Adrenal gland (tissue), 5 donors: Measurements from ENCODE around the gene ANXA8.

ENCODE experiments used
- POLR2A ChIP-seq, 2 donors: fragments of 450-650 bp; IDR thresholded peaks; one replicate each; pipeline ENCODE4 v1.6.1; 2017; ENCODE audit warnings: antibody characterized with exemption in 2 of 2, mild to moderate bottlenecking in 2 of 2, moderate library complexity in 1 of 2
- TF ChIP-seq, protein P1 (sequence below), 6 experiments: fragments of 450-650 bp in 4 of 6; fragments of 200-600 bp in 2 of 6; sonication (generic) in 1 of 6; IDR thresholded peaks; 1 replicate in 5 of 6; 2 replicates in 1 of 6; pipeline versions ENCODE4 v1.5.1 to v1.8.0; 2016 to 2021; ENCODE audit warnings: antibody characterized with exemption in 6 of 6, mild to moderate bottlenecking in 2 of 6, moderate library complexity in 1 of 6
- donor health status: DM: no; HTN: no; CAD: no.

DNA sequence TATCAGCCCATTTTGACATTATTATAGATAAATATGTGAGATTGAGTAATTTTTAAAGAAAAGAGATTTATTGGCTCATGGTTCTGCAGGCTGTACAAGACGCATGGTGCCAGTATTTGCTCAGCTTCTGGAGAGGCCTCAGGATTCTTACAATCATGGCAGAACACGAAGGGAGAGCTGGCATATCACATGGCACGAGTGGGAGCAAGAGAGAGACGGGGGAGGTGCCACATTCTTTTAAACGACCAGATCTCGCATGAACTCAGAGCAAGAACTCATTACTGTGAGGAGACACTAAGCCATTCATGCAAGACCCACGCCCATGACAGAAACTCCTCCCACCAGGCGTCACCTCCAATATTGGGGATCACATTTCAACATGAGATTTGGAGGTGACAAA, 59.7 kb downstream of the ANXA8 start:
- TF ChIP-seq, protein P1, sequence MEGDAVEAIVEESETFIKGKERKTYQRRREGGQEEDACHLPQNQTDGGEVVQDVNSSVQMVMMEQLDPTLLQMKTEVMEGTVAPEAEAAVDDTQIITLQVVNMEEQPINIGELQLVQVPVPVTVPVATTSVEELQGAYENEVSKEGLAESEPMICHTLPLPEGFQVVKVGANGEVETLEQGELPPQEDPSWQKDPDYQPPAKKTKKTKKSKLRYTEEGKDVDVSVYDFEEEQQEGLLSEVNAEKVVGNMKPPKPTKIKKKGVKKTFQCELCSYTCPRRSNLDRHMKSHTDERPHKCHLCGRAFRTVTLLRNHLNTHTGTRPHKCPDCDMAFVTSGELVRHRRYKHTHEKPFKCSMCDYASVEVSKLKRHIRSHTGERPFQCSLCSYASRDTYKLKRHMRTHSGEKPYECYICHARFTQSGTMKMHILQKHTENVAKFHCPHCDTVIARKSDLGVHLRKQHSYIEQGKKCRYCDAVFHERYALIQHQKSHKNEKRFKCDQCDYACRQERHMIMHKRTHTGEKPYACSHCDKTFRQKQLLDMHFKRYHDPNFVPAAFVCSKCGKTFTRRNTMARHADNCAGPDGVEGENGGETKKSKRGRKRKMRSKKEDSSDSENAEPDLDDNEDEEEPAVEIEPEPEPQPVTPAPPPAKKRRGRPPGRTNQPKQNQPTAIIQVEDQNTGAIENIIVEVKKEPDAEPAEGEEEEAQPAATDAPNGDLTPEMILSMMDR (IDR thresholded peaks at IDR 0.05): no peak
- no peak for TF ChIP-seq POLR2A (IDR thresholded peaks at IDR 0.05)
